GM10266 (cell line): Measurements from ENCODE around the gene HNRNPC.
"Not testable (repeated sequence)": the region's sequence is repeated elsewhere in the genome, so short reads cannot be mapped to it uniquely, and the experiment has no call there.

Source experiments
- DNase-seq: peaks from one replicate; pipeline ENCODE4 v3.0.0; 2012; ENCODE audit errors: extremely low spot score
- CTCF ChIP-seq: IDR thresholded peaks from 2 replicates; pipeline ENCODE4 v1.5.1; 2012; ENCODE audit warnings: mild to moderate bottlenecking, low read depth; ENCODE audit not compliant: control insufficient read depth, insufficient read depth; ENCODE audit errors: missing control alignments

The HNRNPC gene

DNA sequence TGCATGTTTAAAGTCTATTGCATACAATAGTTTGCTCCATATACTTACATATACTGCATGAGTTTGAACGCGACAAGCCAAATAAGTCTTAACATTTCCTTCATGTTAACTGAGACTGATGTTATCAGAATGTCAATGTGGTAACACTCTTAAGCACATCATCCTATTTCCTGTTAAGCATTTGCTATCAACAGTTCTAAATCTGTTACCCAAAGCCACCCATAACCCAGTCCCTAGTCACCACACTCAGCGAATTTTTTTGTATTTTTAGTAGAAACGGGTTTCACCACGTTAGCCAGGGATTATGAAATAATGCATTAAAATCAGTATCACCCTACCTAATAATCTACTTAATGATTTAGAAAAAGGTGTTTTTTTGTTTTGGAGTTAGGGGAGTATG, 39.4 kb downstream of the HNRNPC start:
- DNase-seq, result no peak
- no peak for TF ChIP-seq CTCF

DNA sequence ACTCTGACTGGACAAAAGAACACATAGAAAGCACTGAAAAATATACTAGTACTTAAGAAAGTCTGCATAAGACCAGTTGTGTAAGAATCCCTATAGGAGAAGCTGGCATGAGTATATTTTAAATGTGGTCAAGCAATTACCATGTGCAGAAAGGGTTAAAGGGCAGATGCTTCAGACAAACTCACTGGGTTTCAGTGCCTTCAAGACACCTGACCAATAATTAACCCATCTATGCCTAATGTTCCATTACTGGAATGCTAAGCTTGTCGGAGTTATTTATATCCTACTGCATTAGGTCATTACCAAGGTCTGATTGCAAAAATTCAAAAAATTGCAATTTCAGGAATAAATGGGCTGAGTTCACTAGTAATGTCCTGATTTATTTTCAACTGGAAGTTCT, 41.3 kb downstream of the HNRNPC start:
- TF ChIP-seq CTCF, result no peak
- DNase-seq, result no peak

- DNase-seq, result no peak
- no peak for TF ChIP-seq CTCF
Measured at GRCh38 chr14:21227150-21227549, 42.1 kb downstream of the HNRNPC start.

DNA sequence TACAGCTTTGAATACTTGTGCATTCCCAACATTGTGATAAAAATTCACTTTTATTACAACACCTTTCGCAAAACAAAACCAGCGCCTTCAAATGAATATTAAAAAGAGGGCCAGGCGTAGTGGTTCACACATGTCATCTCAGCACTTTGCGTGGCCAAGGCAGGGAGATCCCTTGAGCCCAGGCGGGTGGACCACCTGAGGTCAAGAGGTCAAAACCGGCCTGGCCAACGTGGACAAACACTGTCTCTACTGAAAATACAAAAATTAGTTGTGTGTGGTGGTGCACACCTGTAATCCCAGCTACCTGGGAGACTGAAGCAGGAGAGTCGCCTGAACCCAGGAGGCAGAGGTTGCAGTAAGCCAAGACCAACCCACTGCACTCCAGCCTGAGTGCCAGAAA, 42.8 kb downstream of the HNRNPC start:
- DNase-seq, result no peak
- TF ChIP-seq CTCF, result no peak

- DNase-seq, result not testable (repeated sequence)
Measured at GRCh38 chr14:21225164-21225563, 44.1 kb downstream of the HNRNPC start.

GRCh38 chr14:21220874-21221477, 48.3 kb downstream of the HNRNPC start:
- no peak for TF ChIP-seq CTCF
- DNase-seq, result no peak

- DNase-seq, result no peak
- no peak for TF ChIP-seq CTCF
Measured at GRCh38 chr14:21219561-21220111, 49.6 kb downstream of the HNRNPC start.

- no peak for TF ChIP-seq CTCF
- no peak for DNase-seq
Measured at GRCh38 chr14:21219120-21219519, 50.1 kb downstream of the HNRNPC start.
